Mammary microvascular endothelial cell (primary cell): ENCODE results near the gene GNB4. TPM values are rescaled to one million over a fixed set of nuclear protein-coding genes. Genes with fewer than 3 reads are reported as not detected.

Experiments used
- total RNA-seq: library from RNA; depleted of rRNA; stranded (reverse); fragments of >200 nt; gene quantifications from 2 replicates; pipeline ENCODE4 v1.2.3, GENCODE V29; 2015

The GNB4 gene
- 35.8 and 36.5 TPM in 2 replicates for total RNA-seq

DNA sequence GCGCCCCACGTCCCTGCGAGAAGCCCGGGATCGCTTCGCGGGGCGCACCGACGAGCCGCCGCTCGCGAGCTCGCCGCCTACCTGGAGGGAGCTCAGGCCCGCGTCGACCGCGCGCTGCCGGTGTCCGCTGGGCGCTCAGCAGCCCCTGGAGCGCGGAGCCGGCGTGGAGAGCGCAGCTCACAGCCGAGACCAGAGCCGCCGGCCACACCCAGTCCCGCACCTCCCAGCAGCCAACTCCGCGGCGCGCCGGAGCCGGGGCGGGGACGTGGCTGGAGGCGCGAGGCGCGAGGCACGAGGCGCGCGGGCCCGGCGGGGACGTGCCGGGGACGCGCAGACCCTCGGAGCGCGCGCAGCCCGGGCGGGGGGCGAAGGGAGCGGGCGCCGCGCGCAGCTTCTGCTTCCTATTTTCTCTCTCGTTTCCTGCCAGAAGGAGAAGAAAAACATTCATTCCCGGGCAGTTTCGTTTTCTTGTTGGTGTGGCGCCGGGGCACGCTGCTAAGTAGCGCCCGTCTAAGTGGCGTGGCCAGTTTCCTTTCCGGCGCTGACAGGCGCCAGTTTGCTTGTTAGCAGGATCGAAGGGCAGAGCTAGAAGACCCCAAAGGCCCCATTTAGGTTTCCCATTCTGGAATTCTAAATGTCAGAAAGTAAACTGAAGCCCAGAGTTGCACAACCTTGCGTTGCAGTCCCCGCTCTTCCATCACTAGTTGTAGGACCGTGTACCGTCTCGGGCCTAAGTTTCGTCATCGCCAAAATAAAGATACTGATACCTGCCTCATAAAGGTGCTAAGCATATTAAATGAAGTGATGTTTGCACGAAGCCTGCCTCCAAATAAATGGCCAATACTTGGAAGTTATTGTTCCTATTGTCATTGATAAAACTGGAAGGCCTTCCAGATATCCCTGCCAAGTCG is at the start of gene GNB4:
TSS of gene GNB4 (minus strand) at position 206 of the 911 bp plus-strand sequence. CDS start 25,270 bp downstream, outside the sequence.

DNA sequence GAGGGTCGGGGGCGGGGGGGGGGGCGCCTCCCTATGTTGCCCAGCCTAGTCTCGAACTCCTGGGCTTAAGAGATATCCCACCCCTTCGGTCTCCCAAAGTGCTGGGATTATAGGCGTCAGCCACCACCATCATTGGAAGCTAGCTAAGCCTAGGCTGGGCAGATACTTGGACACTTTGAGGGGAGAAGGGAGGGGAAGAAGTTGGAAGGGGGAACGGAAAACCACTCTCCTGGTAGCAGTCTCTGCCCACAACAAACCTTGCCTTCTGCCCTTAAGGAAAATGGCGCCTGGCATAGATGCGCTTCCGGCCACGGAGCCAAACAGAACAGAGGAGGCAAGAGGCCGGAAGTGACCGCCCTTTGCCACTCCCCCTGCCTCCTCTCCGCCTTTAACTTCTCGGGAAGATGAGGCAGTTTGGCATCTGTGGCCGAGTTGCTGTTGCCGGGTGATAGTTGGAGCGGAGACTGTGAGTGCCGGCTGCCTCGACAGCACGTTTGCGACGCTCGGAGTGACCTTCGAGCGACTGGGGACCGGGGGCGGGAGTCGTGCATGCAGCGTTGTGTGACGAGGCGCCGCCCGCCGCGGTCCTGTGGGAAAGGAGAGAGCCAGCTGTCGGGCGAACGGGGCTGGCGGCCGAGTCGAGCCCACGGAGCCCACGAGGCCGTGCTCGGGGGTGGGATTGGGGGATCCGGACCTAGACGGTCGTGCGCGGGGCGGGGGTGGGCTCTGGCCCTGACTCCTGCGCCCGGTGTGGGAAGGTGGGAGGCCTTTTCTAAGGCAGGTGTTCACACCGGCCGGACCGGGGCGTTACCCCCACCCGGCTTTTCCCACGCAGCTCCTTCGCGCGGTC is 103.7 kb downstream of the GNB4 start, which contains the start of gene MFN1:
TSS of gene MFN1 (plus strand) at position 365 of the 850 bp plus-strand sequence. CDS start 1,143 bp downstream, outside the sequence.

Other genes starting within 250 kb of the GNB4 start
- 0.33 and 1.4 TPM in 2 replicates for gene KCNMB3, start 200.4 kb downstream of the GNB4 start, total RNA-seq
- 30.2 and 37.6 TPM in 2 replicates for gene ZNF639, start 128.4 kb downstream of the GNB4 start, total RNA-seq
- 29.6 and 30.4 TPM in 2 replicates for gene MFN1, start 103.8 kb downstream of the GNB4 start, total RNA-seq
- gene ACTL6A, start 111.5 kb upstream of the GNB4 start, total RNA-seq: 110 and 117 TPM in 2 replicates
- gene MRPL47, start 153.2 kb upstream of the GNB4 start, total RNA-seq: 38.8 and 47.5 TPM in 2 replicates
- 114 and 123 TPM in 2 replicates for gene NDUFB5, start 153.3 kb upstream of the GNB4 start, total RNA-seq
- gene USP13, start 201.6 kb upstream of the GNB4 start, total RNA-seq: 11.8 and 15.2 TPM in 2 replicates